ENCODE results near the gene PXDC1.
"Not testable (repeated sequence)": the region's sequence is repeated elsewhere in the genome, so short reads cannot be mapped to it uniquely, and the experiment has no call there.

The PXDC1 gene

GRCh38 chr6:3707751-3708412 lies 43.6 kb downstream of the PXDC1 start:
- DNase-seq: no peak

- no peak for DNase-seq
Observed at GRCh38 chr6:3707024-3707423, 44.5 kb downstream of the PXDC1 start.

GRCh38 chr6:3706547-3706946 lies 45.0 kb downstream of the PXDC1 start:
- DNase-seq: no peak

- no peak for DNase-seq
Observed at GRCh38 chr6:3701631-3702030, 49.9 kb downstream of the PXDC1 start.

- DNase-seq: no peak
Observed at GRCh38 chr6:3699231-3699630, 52.3 kb downstream of the PXDC1 start.

GRCh38 chr6:3698021-3698420 lies 53.5 kb downstream of the PXDC1 start:
- no peak for DNase-seq

GRCh38 chr6:3697609-3698008 lies 53.9 kb downstream of the PXDC1 start:
- DNase-seq: no peak

- DNase-seq: no peak
Observed at GRCh38 chr6:3696525-3697088, 54.9 kb downstream of the PXDC1 start.

- no peak for DNase-seq
Observed at GRCh38 chr6:3695065-3695817, 56.3 kb downstream of the PXDC1 start.

GRCh38 chr6:3693831-3694230 lies 57.7 kb downstream of the PXDC1 start:
- DNase-seq: no peak

GRCh38 chr6:3690506-3690905 lies 61.0 kb downstream of the PXDC1 start:
- no peak for DNase-seq

GRCh38 chr6:3687847-3688246 lies 63.7 kb downstream of the PXDC1 start:
- no peak for DNase-seq

- DNase-seq: no peak
Observed at GRCh38 chr6:3683331-3683730, 68.2 kb downstream of the PXDC1 start.

GRCh38 chr6:3678946-3679345 lies 72.6 kb downstream of the PXDC1 start:
- no peak for DNase-seq

GRCh38 chr6:3677751-3678150 lies 73.8 kb downstream of the PXDC1 start:
- not testable (repeated sequence) for DNase-seq

- DNase-seq: not testable (repeated sequence)
Observed at GRCh38 chr6:3677351-3677750, 74.2 kb downstream of the PXDC1 start.

All from activated CD8-positive, alpha-beta memory T cell treated with anti-CD3 and anti-CD28 coated beads, Interleukin-2, amount 50 U/mL, for 48 hours (primary cell).